Neural cell (in vitro differentiated cells): ENCODE data around the gene CALHM1. TPM values are rescaled to one million over a fixed set of nuclear protein-coding genes. Genes with fewer than 3 reads are reported as not detected.

ENCODE experiments used
- H2AFZ ChIP-seq: fragments of 200-600, 300-800 bp; sonication (generic), shearing (Covaris generic); 2 replicates; pipeline ENCODE4 v1.6.0; 2014; ENCODE audit warnings: low read depth, mild to moderate bottlenecking, antibody characterized with exemption, low read length, moderate library complexity
- H3F3A ChIP-seq: fragments of 200-600 bp; shearing (Covaris generic); 2 replicates; pipeline ENCODE4 v1.6.1; 2016; ENCODE audit warnings: mild to moderate bottlenecking, moderate library complexity, mixed read lengths, antibody characterized with exemption, low read length; ENCODE audit not compliant: insufficient read depth, poor library complexity, severe bottlenecking
- H3K27ac ChIP-seq: fragments of 200-600, 300-800 bp; sonication (generic), shearing (Covaris generic); 2 replicates; pipeline ENCODE4 v1.5.1; 2014; ENCODE audit warnings: mild to moderate bottlenecking, low read length, moderate library complexity
- H3K27me3 ChIP-seq: fragments of 300-800, 200-600 bp; sonication (generic), shearing (Covaris generic); 2 replicates; pipeline ENCODE4 v1.6.0; 2014; ENCODE audit warnings: mild to moderate bottlenecking, low read depth, low read length, moderate library complexity; ENCODE audit not compliant: insufficient read depth
- H3K36me3 ChIP-seq: fragments of 300-800, 200-600 bp; sonication (generic), shearing (Covaris generic); 2 replicates; pipeline ENCODE4 v1.5.1; 2014; ENCODE audit warnings: mild to moderate bottlenecking, antibody characterized with exemption, low read length, moderate library complexity; ENCODE audit not compliant: insufficient read depth
- H3K4me2 ChIP-seq: fragments of 300-800, 200-600 bp; sonication (generic), shearing (Covaris generic); 2 replicates; pipeline ENCODE4 v1.6.0; 2014; ENCODE audit warnings: mild to moderate bottlenecking, low read length
- H3K4me3 ChIP-seq: fragments of 300-800, 200-600 bp; sonication (generic), shearing (Covaris generic); 2 replicates; pipeline ENCODE4 v1.5.1; 2014; ENCODE audit warnings: mild to moderate bottlenecking, low read length, moderate library complexity
- H3K79me2 ChIP-seq: fragments of 200-600 bp; shearing (Covaris generic); replicated peaks from 2 replicates; pipeline ENCODE4 v1.6.0; 2014; ENCODE audit warnings: mild to moderate bottlenecking, low read length, moderate library complexity; ENCODE audit not compliant: insufficient read depth
- H3K9ac ChIP-seq: fragments of 300-800, 200-600 bp; sonication (generic), shearing (Covaris generic); 2 replicates; pipeline ENCODE4 v1.6.1; 2016; ENCODE audit warnings: mild to moderate bottlenecking, low read length, mixed read lengths
- H3K9me2 ChIP-seq: fragments of 200-600 bp; shearing (Covaris generic); 2 replicates; pipeline ENCODE4 v1.6.1; 2016; ENCODE audit warnings: mild to moderate bottlenecking, low read length, mixed read lengths; ENCODE audit not compliant: insufficient read depth
- H3K9me3 ChIP-seq: fragments of 200-600, 300-800 bp; sonication (generic), shearing (Covaris generic); 2 replicates; pipeline ENCODE4 v1.6.1; 2016; ENCODE audit warnings: mild to moderate bottlenecking, mixed run types, low read length, moderate library complexity, mixed read lengths
- H4K20me1 ChIP-seq: fragments of 200-600 bp; shearing (Covaris generic); 2 replicates; pipeline ENCODE4 v1.6.1; 2016; ENCODE audit warnings: mild to moderate bottlenecking, mixed run types; ENCODE audit not compliant: insufficient read depth
- CTCF ChIP-seq: fragments of 450-650 bp; IDR thresholded peaks from 2 replicates; pipeline ENCODE4 v1.5.1; 2014; ENCODE audit warnings: antibody characterized with exemption, mild to moderate bottlenecking, moderate library complexity; ENCODE audit not compliant: poor library complexity, severe bottlenecking
- EP300 ChIP-seq: fragments of 450-650 bp; conservative IDR thresholded peaks from 2 replicates; pipeline ENCODE4 v1.6.1; 2014; ENCODE audit warnings: antibody characterized with exemption, mild to moderate bottlenecking, moderate library complexity; ENCODE audit not compliant: poor library complexity, severe bottlenecking
- EZH2 ChIP-seq: fragments of 200-600, 300-800 bp; shearing (Covaris generic), sonication (generic); IDR thresholded peaks from 2 replicates; pipeline ENCODE4 v1.6.1; 2014; ENCODE audit warnings: antibody characterized with exemption, low read length, borderline replicate concordance, mild to moderate bottlenecking; ENCODE audit not compliant: insufficient read depth, poor library complexity, severe bottlenecking
- MXI1 ChIP-seq: fragments of 450-650 bp; conservative IDR thresholded peaks from 2 replicates; pipeline ENCODE4 v1.6.1; 2014; ENCODE audit warnings: antibody characterized with exemption, mild to moderate bottlenecking; ENCODE audit not compliant: poor library complexity, severe bottlenecking
- POLR2AphosphoS5 ChIP-seq: IDR thresholded peaks from 2 replicates; pipeline ENCODE4 v1.6.1; 2012
- RAD21 ChIP-seq: fragments of 450-650 bp; conservative IDR thresholded peaks from 2 replicates; pipeline ENCODE4 v1.6.1; 2014; ENCODE audit warnings: antibody characterized with exemption, mild to moderate bottlenecking, moderate library complexity
- REST ChIP-seq: IDR thresholded peaks from 2 replicates; pipeline ENCODE4 v1.6.1; 2012; ENCODE audit warnings: borderline replicate concordance
- SMC3 ChIP-seq: fragments of 450-650 bp; conservative IDR thresholded peaks from 2 replicates; pipeline ENCODE4 v1.6.1; 2014; ENCODE audit warnings: antibody characterized with exemption, mild to moderate bottlenecking, moderate library complexity; ENCODE audit not compliant: poor library complexity
- TAF1 ChIP-seq: IDR thresholded peaks from 2 replicates; pipeline ENCODE4 v1.6.1; 2012; ENCODE audit warnings: low read depth
- polyA plus RNA-seq: library from polyadenylated mRNA; depleted of rRNA; stranded (reverse); fragments of >200 nt; gene quantifications from 2 replicates; pipeline ENCODE4 v1.2.3, GENCODE V29; 2014

CALHM1 gene
- polyA plus RNA-seq, 1 donor from 2014 or later: not detected

GRCh38 chr10:103445767-103446567, 12.7 kb downstream of the CALHM1 start:
- no peak for TF ChIP-seq REST
- no peak for TF ChIP-seq RAD21
- TF ChIP-seq POLR2AphosphoS5: no peak
- TF ChIP-seq TAF1: no peak
- TF ChIP-seq CTCF: no peak
- TF ChIP-seq EZH2: no peak
- TF ChIP-seq EP300: no peak
- no peak for TF ChIP-seq SMC3
- no peak for TF ChIP-seq MXI1
- Histone ChIP-seq H3K27me3 (no peaks in the 10 kb centered on the region), H3K79me2 (no peaks in the 10 kb centered on the region), H3K36me3 (peaks cover 7% of the 10 kb centered on the region), H3K9me2 (no peaks in the 10 kb centered on the region), H3K9ac (no peak overlapping the region), H2AFZ (no peak overlapping the region), H3K4me3 (no peak overlapping the region), H3K27ac (no peak overlapping the region), H3F3A (no peaks in the 10 kb centered on the region), H4K20me1 (no peaks in the 10 kb centered on the region), H3K4me2 (no peak overlapping the region), H3K9me3 (no peaks in the 10 kb centered on the region)

GRCh38 chr10:103445366-103445765, 13.3 kb downstream of the CALHM1 start:
- Histone ChIP-seq H3K4me2 (no peak overlapping the region), H3K9me3 (no peaks in the 10 kb centered on the region), H3K36me3 (peaks cover 7% of the 10 kb centered on the region), H3K9ac (no peak overlapping the region), H4K20me1 (no peaks in the 10 kb centered on the region), H3K27ac (no peak overlapping the region), H3F3A (no peaks in the 10 kb centered on the region), H3K4me3 (no peak overlapping the region), H2AFZ (no peak overlapping the region), H3K27me3 (no peaks in the 10 kb centered on the region), H3K9me2 (no peaks in the 10 kb centered on the region), H3K79me2 (no peaks in the 10 kb centered on the region)
- TF ChIP-seq SMC3 (no peak), POLR2AphosphoS5 (no peak), MXI1 (no peak), EP300 (no peak)
